SU-DHL-6 (cell line): Measurements from ENCODE around the gene CNKSR3.

Experiments
- H2AFZ ChIP-seq: fragments of 200-600 bp; sonication (generic); 2 replicates; pipeline ENCODE4 v1.6.1; 2014; ENCODE audit warnings: low read depth, mild to moderate bottlenecking, moderate library complexity, mixed read lengths, antibody characterized with exemption, low read length; ENCODE audit not compliant: severe bottlenecking
- H3F3A ChIP-seq: fragments of 200-600 bp; shearing (Covaris generic); 2 replicates; pipeline ENCODE4 v1.6.0; 2016; ENCODE audit warnings: antibody characterized with exemption, mild to moderate bottlenecking; ENCODE audit not compliant: insufficient read depth
- H3K27ac ChIP-seq: fragments of 200-600 bp; sonication (generic); 2 replicates; pipeline ENCODE4 v1.5.1; 2016; ENCODE audit warnings: low read depth, mild to moderate bottlenecking, low read length, moderate library complexity, mixed read lengths
- H3K27me3 ChIP-seq: fragments of 200-600 bp; sonication (generic), shearing (Covaris generic); 2 replicates; pipeline ENCODE4 v1.6.0; 2014; ENCODE audit warnings: mild to moderate bottlenecking, low read length
- H3K36me3 ChIP-seq: fragments of 200-600 bp; sonication (generic); 2 replicates; pipeline ENCODE4 v1.6.1; 2014; ENCODE audit warnings: mild to moderate bottlenecking, low read length, mixed read lengths
- H3K4me2 ChIP-seq: fragments of 300-600, 200-600 bp; shearing (Covaris generic), sonication (generic); 2 replicates; pipeline ENCODE4 v1.6.0; 2014; ENCODE audit warnings: low read length, low read depth, mild to moderate bottlenecking; ENCODE audit not compliant: poor library complexity, severe bottlenecking
- H3K4me3 ChIP-seq: fragments of 200-600 bp; sonication (generic); 2 replicates; pipeline ENCODE4 v1.5.1; 2014; ENCODE audit warnings: antibody characterized with exemption, low read length, mild to moderate bottlenecking, mixed read lengths; ENCODE audit not compliant: insufficient read depth, poor library complexity, severe bottlenecking
- H3K79me2 ChIP-seq: fragments of 200-600 bp; sonication (generic); 2 replicates; pipeline ENCODE4 v1.6.1; 2014; ENCODE audit warnings: mild to moderate bottlenecking, low read length, moderate library complexity; ENCODE audit not compliant: insufficient read depth
- H3K9ac ChIP-seq: fragments of 200-600 bp; sonication (generic); 2 replicates; pipeline ENCODE4 v1.7.0; 2014; ENCODE audit warnings: mild to moderate bottlenecking, low read length
- H3K9me2 ChIP-seq: fragments of 200-600 bp; sonication (generic); replicated peaks from 2 replicates; pipeline ENCODE4 v1.6.1; 2014; ENCODE audit warnings: low read length; ENCODE audit not compliant: insufficient read depth
- H3K9me3 ChIP-seq: fragments of 200-600 bp; sonication (generic); 2 replicates; pipeline ENCODE4 v1.6.1; 2014; ENCODE audit warnings: low read length, mixed read lengths; ENCODE audit not compliant: insufficient read depth
- H4K20me1 ChIP-seq: fragments of 200-600 bp; sonication (generic); 2 replicates; pipeline ENCODE4 v1.6.1; 2014; ENCODE audit warnings: low read depth, mild to moderate bottlenecking, antibody characterized with exemption, low read length, moderate library complexity, mixed read lengths
- CTCF ChIP-seq: fragments of 200-600 bp; sonication (generic); IDR thresholded peaks from one replicate; pipeline ENCODE4 v1.5.1; 2017; ENCODE audit warnings: antibody characterized with exemption, mild to moderate bottlenecking, low read length, moderate library complexity; ENCODE audit not compliant: insufficient read depth, poor library complexity, severe bottlenecking
- EZH2phosphoT487 ChIP-seq: fragments of 200-600 bp; sonication (generic), shearing (Covaris generic); conservative IDR thresholded peaks from 2 replicates; pipeline ENCODE4 v1.6.1; 2018; ENCODE audit warnings: mild to moderate bottlenecking, antibody characterized with exemption, low read length, moderate library complexity, mixed read lengths

CNKSR3 gene

GRCh38 chr6:154410619-154411072 is 99.8 kb downstream of the CNKSR3 start:
- Histone ChIP-seq H3K9me3 (no peaks in the 10 kb centered on the region), H3K4me2 (no peak overlapping the region), H4K20me1 (no peaks in the 10 kb centered on the region), H3K9me2 (no peaks in the 10 kb centered on the region), H3K27ac (no peak overlapping the region), H3K79me2 (no peaks in the 10 kb centered on the region), H2AFZ (no peak overlapping the region), H3K4me3 (no peak overlapping the region), H3K27me3 (no peaks in the 10 kb centered on the region), H3K9ac (no peak overlapping the region), H3F3A (no peaks in the 10 kb centered on the region), H3K36me3 (no peaks in the 10 kb centered on the region)
- TF ChIP-seq CTCF (no peak), EZH2phosphoT487 (no peak)

GRCh38 chr6:154408891-154409500 is 101.5 kb downstream of the CNKSR3 start:
- no peaks in the 10 kb centered on the region for H3K9me2 ChIP-seq
- no peak overlapping the region for H3K4me3 ChIP-seq
- no peaks in the 10 kb centered on the region for H3K79me2 ChIP-seq
- peak; percentile 35 for TF ChIP-seq CTCF
- TF ChIP-seq EZH2phosphoT487: no peak
- no peaks in the 10 kb centered on the region for H3K27me3 ChIP-seq
- H3F3A ChIP-seq: no peaks in the 10 kb centered on the region
- H3K36me3 ChIP-seq: no peaks in the 10 kb centered on the region
- H2AFZ ChIP-seq: no peak overlapping the region
- H4K20me1 ChIP-seq: no peaks in the 10 kb centered on the region
- no peak overlapping the region for H3K4me2 ChIP-seq
- no peaks in the 10 kb centered on the region for H3K9me3 ChIP-seq
- no peak overlapping the region for H3K9ac ChIP-seq
- H3K27ac ChIP-seq: no peak overlapping the region

- Histone ChIP-seq H3K4me2 (no peak overlapping the region), H3K27me3 (no peaks in the 10 kb centered on the region), H3K27ac (no peak overlapping the region), H3K9ac (no peak overlapping the region), H3K9me3 (no peaks in the 10 kb centered on the region), H2AFZ (no peak overlapping the region), H3K36me3 (no peaks in the 10 kb centered on the region), H4K20me1 (no peaks in the 10 kb centered on the region), H3K79me2 (no peaks in the 10 kb centered on the region), H3F3A (no peaks in the 10 kb centered on the region), H3K4me3 (no peak overlapping the region), H3K9me2 (no peaks in the 10 kb centered on the region)
- TF ChIP-seq CTCF (no peak), EZH2phosphoT487 (no peak)
These were observed 103.0 kb downstream of the CNKSR3 start for GRCh38 chr6:154407440-154407839.
